ENCODE measurements around the gene COL18A1. TPM values are rescaled to one million over a fixed set of nuclear protein-coding genes. Genes with fewer than 3 reads are reported as not detected.

The COL18A1 gene
- total and polyA plus RNA-seq, 4 donors: 44.9 to 308 (median 232) TPM

DNA sequence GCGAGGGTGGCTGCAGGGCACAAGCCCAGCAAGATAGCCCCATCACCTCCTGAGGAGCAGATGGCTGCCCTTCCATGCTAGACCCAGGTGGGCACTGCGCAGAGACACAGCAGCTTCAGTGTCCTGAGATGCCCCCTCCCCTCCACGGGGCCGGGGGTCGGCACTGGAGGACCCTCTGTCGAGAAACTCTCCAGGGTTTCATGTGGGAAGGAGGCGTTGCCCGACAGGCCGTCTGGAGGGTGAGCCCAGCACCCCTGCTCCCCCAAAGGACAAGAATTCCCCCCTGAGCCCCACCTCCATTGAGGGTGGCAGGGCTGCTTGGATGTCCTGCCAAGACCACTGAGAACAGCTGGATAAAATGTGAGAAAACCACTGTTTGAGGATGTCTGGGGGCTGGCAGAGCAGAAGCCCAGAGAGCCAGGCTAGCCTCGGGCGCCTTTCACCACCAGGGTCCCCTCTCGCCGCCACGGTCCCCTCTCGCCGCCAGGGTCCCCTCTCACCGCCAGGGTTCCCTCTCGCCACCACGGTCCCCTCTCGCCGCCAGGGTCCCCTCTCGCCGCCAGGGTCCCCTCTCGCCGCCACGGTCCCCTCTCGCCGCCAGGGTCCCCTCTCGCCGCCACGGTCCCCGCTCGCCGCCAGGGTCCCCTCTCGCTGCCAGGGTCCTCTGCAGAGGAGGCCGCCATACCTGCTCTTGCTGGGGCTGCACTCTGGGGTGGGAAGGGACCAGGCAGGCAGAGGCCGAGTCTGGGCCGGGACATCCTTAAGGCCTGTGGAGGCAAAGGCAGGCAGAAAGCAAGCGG lies 93.1 kb downstream of the COL18A1 start:
- 95% methylated on average over 39 of the region's 39 CpGs for WGBS

DNA sequence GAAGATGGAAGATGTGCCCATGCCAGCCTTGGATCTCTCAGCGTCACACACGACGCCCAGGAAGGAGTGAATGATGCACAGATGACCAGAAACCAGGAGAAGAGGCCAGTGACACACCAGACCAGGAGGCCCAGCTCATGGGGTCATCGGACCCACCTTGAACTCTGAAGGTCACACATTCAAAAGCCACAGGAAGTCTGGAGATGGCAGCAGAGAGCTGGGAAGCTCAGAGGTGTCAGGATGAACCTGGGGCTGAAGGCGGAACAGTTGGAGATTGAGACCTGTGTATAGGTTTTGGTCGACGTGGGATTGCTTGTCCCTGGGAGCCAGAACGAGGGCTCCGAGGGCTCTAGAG lies 93.7 kb downstream of the COL18A1 start:
- H3K36me3 ChIP-seq (ENCODE audit: control insufficient read depth in 4 of 4, insufficient read depth in 3 of 4, low read depth in 1 of 4, low read length in 3 of 4): peaks cover 20 to 57% (median 27%) of the 10 kb centered on the region in 4 donors
- DNase-seq (ENCODE audit: low spot score): no peak
- H3K9me3 ChIP-seq (ENCODE audit: control insufficient read depth in 4 of 4, low read length in 3 of 4): no peaks in the 10 kb centered on the region
- 90% methylated on average over 9 of the region's 9 CpGs for WGBS
- no peaks in the 10 kb centered on the region for H3K4me1 ChIP-seq (ENCODE audit: control insufficient read depth in 4 of 4, insufficient read depth in 4 of 4, low read length in 3 of 4)
- TF ChIP-seq FOXA1 (IDR thresholded peaks at IDR 0.05) (no peak), EGR1 (IDR thresholded peaks at IDR 0.05; ENCODE audit: low read depth in 2 of 2) (no peak), TAF1 (conservative IDR thresholded peaks at IDR 0.05) (no peak), HNF4A (conservative IDR thresholded peaks at IDR 0.05) (no peak), NR2F2 (IDR thresholded peaks at IDR 0.05) (no peak), YY1 (IDR thresholded peaks at IDR 0.05) (no peak), HNF4G (IDR thresholded peaks at IDR 0.05) (no peak)
- TF ChIP-seq, protein P1, sequence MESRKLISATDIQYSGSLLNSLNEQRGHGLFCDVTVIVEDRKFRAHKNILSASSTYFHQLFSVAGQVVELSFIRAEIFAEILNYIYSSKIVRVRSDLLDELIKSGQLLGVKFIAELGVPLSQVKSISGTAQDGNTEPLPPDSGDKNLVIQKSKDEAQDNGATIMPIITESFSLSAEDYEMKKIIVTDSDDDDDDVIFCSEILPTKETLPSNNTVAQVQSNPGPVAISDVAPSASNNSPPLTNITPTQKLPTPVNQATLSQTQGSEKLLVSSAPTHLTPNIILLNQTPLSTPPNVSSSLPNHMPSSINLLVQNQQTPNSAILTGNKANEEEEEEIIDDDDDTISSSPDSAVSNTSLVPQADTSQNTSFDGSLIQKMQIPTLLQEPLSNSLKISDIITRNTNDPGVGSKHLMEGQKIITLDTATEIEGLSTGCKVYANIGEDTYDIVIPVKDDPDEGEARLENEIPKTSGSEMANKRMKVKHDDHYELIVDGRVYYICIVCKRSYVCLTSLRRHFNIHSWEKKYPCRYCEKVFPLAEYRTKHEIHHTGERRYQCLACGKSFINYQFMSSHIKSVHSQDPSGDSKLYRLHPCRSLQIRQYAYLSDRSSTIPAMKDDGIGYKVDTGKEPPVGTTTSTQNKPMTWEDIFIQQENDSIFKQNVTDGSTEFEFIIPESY (IDR thresholded peaks at IDR 0.05): no peak
- TF ChIP-seq, protein P2, sequence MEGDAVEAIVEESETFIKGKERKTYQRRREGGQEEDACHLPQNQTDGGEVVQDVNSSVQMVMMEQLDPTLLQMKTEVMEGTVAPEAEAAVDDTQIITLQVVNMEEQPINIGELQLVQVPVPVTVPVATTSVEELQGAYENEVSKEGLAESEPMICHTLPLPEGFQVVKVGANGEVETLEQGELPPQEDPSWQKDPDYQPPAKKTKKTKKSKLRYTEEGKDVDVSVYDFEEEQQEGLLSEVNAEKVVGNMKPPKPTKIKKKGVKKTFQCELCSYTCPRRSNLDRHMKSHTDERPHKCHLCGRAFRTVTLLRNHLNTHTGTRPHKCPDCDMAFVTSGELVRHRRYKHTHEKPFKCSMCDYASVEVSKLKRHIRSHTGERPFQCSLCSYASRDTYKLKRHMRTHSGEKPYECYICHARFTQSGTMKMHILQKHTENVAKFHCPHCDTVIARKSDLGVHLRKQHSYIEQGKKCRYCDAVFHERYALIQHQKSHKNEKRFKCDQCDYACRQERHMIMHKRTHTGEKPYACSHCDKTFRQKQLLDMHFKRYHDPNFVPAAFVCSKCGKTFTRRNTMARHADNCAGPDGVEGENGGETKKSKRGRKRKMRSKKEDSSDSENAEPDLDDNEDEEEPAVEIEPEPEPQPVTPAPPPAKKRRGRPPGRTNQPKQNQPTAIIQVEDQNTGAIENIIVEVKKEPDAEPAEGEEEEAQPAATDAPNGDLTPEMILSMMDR (IDR thresholded peaks at IDR 0.05; ENCODE audit: low read depth, low read length, missing input control): no peak
- TF ChIP-seq, protein P3, sequence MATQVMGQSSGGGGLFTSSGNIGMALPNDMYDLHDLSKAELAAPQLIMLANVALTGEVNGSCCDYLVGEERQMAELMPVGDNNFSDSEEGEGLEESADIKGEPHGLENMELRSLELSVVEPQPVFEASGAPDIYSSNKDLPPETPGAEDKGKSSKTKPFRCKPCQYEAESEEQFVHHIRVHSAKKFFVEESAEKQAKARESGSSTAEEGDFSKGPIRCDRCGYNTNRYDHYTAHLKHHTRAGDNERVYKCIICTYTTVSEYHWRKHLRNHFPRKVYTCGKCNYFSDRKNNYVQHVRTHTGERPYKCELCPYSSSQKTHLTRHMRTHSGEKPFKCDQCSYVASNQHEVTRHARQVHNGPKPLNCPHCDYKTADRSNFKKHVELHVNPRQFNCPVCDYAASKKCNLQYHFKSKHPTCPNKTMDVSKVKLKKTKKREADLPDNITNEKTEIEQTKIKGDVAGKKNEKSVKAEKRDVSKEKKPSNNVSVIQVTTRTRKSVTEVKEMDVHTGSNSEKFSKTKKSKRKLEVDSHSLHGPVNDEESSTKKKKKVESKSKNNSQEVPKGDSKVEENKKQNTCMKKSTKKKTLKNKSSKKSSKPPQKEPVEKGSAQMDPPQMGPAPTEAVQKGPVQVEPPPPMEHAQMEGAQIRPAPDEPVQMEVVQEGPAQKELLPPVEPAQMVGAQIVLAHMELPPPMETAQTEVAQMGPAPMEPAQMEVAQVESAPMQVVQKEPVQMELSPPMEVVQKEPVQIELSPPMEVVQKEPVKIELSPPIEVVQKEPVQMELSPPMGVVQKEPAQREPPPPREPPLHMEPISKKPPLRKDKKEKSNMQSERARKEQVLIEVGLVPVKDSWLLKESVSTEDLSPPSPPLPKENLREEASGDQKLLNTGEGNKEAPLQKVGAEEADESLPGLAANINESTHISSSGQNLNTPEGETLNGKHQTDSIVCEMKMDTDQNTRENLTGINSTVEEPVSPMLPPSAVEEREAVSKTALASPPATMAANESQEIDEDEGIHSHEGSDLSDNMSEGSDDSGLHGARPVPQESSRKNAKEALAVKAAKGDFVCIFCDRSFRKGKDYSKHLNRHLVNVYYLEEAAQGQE (IDR thresholded peaks at IDR 0.05): no peak
- H3K27me3 ChIP-seq (ENCODE audit: control insufficient read depth in 4 of 4, insufficient read depth in 4 of 4, low read length in 3 of 4): no peaks in the 10 kb centered on the region
- no peak overlapping the region for H3K27ac ChIP-seq (ENCODE audit: low read depth in 1 of 2, low read length in 2 of 2)
- H3K9ac ChIP-seq (ENCODE audit: low read depth in 1 of 2, low read length in 2 of 2): no peak overlapping the region
- no peak overlapping the region for H3K4me3 ChIP-seq (ENCODE audit: low read depth in 1 of 3, low read length in 3 of 3)

More for the DNA sequence above, 93.1 kb downstream of the COL18A1 start:
- Histone ChIP-seq H3K27me3 (ENCODE audit: control insufficient read depth in 4 of 4, insufficient read depth in 4 of 4, low read length in 3 of 4) (no peaks in the 10 kb centered on the region), H3K9ac (ENCODE audit: low read depth in 1 of 2, low read length in 2 of 2) (no peak overlapping the region), H3K4me3 (ENCODE audit: low read depth in 1 of 3, low read length in 3 of 3) (no peak overlapping the region), H3K36me3 (ENCODE audit: control insufficient read depth in 4 of 4, insufficient read depth in 3 of 4, low read depth in 1 of 4, low read length in 3 of 4) (peaks cover 20 to 63% (median 29%) of the 10 kb centered on the region in 4 donors), H3K9me3 (ENCODE audit: control insufficient read depth in 4 of 4, low read length in 3 of 4) (no peaks in the 10 kb centered on the region), H3K4me1 (ENCODE audit: control insufficient read depth in 4 of 4, insufficient read depth in 4 of 4, low read length in 3 of 4) (no peaks in the 10 kb centered on the region), H3K27ac (ENCODE audit: low read depth in 1 of 2, low read length in 2 of 2) (no peak overlapping the region)
- no peak for DNase-seq (ENCODE audit: low spot score)
- TF ChIP-seq TAF1 (conservative IDR thresholded peaks at IDR 0.05): no peak
- no peak for TF ChIP-seq FOXA2 (IDR thresholded peaks at IDR 0.05)
- TF ChIP-seq, protein P3 (IDR thresholded peaks at IDR 0.05): no peak
- TF ChIP-seq, protein P4, sequence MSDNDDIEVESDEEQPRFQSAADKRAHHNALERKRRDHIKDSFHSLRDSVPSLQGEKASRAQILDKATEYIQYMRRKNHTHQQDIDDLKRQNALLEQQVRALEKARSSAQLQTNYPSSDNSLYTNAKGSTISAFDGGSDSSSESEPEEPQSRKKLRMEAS (IDR thresholded peaks at IDR 0.05): no peak
- no peak for TF ChIP-seq NR2F2 (IDR thresholded peaks at IDR 0.05)
- TF ChIP-seq YY1 (IDR thresholded peaks at IDR 0.05): no peak
- no peak for TF ChIP-seq SP1 (IDR thresholded peaks at IDR 0.05)
- TF ChIP-seq, protein P5, sequence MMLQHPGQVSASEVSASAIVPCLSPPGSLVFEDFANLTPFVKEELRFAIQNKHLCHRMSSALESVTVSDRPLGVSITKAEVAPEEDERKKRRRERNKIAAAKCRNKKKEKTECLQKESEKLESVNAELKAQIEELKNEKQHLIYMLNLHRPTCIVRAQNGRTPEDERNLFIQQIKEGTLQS (IDR thresholded peaks at IDR 0.05): no peak
- no peak for TF ChIP-seq GABPA (IDR thresholded peaks at IDR 0.05 in 1 of 2, conservative IDR thresholded peaks at IDR 0.05 in 1 of 2)
- TF ChIP-seq RXRA (IDR thresholded peaks at IDR 0.05): no peak
- TF ChIP-seq FOXA1 (IDR thresholded peaks at IDR 0.05): no peak
- no peak for TF ChIP-seq HNF4A (conservative IDR thresholded peaks at IDR 0.05)
- TF ChIP-seq EGR1 (IDR thresholded peaks at IDR 0.05; ENCODE audit: low read depth in 2 of 2): no peak

Data from liver (tissue), 9 donors.